ENCODE results near the gene MTARC2.

Gene MTARC2

DNA sequence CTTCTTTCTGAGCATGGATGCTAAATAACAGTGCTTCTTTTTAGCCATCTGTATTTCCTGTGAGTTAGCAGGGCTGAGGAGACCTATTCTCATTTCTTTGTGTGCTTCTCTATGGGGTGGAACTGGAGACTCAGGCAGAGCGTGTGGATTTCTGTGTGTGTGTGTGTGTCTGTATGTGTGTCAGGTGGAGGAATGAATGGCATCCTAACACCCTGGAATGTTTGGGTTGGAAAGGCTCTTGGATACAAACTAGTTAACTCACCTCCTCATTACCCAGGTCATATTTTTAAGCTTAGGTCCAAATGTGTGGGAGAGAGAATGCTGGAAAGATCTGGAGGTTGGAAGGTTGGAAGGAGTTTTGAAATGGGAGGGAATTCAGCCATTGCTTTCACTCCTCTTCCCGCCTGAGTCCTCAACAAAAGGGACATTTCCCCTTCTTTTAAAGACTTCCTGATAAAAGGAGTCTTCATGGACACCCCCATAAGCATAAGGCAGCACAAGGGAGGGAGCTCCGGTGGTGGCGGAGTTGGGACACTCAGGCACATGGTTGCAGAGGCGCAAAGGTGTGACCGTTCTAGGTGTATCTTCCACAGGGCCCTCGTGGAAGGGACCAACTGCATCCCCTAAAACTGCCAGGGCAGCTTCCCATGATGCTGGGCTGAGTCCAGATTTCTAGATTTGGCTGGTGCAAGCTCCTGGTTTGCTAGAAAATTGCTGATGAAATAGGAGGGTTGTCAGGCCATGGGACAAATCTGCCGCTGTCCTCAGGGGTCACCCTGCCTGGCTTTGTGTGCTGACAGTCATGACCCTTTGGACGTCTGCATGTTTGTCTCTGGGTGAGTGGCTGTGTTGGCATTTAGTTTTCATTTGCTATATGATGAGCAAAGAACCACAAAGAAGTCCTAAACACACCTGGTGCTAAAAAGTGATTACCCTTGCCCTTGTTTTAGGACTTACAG, 76.2 kb downstream of the MTARC2 start:
- TF ChIP-seq, protein P1, sequence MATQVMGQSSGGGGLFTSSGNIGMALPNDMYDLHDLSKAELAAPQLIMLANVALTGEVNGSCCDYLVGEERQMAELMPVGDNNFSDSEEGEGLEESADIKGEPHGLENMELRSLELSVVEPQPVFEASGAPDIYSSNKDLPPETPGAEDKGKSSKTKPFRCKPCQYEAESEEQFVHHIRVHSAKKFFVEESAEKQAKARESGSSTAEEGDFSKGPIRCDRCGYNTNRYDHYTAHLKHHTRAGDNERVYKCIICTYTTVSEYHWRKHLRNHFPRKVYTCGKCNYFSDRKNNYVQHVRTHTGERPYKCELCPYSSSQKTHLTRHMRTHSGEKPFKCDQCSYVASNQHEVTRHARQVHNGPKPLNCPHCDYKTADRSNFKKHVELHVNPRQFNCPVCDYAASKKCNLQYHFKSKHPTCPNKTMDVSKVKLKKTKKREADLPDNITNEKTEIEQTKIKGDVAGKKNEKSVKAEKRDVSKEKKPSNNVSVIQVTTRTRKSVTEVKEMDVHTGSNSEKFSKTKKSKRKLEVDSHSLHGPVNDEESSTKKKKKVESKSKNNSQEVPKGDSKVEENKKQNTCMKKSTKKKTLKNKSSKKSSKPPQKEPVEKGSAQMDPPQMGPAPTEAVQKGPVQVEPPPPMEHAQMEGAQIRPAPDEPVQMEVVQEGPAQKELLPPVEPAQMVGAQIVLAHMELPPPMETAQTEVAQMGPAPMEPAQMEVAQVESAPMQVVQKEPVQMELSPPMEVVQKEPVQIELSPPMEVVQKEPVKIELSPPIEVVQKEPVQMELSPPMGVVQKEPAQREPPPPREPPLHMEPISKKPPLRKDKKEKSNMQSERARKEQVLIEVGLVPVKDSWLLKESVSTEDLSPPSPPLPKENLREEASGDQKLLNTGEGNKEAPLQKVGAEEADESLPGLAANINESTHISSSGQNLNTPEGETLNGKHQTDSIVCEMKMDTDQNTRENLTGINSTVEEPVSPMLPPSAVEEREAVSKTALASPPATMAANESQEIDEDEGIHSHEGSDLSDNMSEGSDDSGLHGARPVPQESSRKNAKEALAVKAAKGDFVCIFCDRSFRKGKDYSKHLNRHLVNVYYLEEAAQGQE (IDR thresholded peaks at IDR 0.05; ENCODE audit: insufficient read depth in 1 of 2, low read depth in 2 of 2, low read length in 2 of 2): no peak
- TF ChIP-seq POLR2AphosphoS5 (IDR thresholded peaks at IDR 0.05; ENCODE audit: low read depth, low read length): no peak
- TF ChIP-seq TAF1 (IDR thresholded peaks at IDR 0.05; ENCODE audit: borderline replicate concordance, insufficient read depth, low read length): no peak
- TF ChIP-seq SIN3A (IDR thresholded peaks at IDR 0.05; ENCODE audit: borderline replicate concordance, insufficient read depth, low read length): no peak
- TF ChIP-seq FOXP2 (optimal IDR thresholded peaks at IDR 0.05; ENCODE audit: borderline replicate concordance, extremely low read depth, extremely low read length, insufficient read depth): no peak

DNA sequence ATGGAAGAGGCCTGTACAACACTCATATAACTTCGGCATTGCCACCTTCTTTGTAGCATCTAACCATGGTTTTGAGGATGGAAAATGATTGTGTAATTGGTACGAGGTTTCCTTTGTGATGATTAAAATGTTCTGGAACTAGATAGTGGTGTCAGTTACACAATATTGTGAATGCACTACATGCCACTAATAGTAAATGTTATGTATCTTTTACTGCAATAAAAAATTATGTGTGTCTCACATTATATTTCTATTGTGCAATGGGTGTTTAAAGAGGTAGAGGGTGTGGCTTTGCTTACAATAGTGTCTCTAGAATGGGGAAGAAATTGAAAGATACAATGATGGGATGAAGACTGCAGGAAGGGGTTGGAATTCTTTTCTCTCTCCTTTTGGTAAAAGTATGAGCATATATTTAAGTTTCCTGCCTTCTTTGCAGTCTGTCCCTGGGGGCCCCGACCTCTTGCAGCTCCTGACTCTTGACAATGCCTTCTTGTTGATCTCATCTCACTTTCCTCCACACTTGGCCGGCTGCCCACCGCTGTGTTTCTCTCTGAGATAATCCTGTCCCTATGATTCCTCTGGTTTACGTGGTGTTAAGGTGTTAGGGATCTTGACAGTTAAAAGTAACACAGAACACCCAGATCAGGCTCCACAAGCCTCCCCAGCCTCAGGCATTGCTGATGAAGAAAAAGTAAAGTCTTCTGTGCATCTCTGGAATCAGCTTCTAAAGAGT, 77.9 kb downstream of the MTARC2 start:
- TF ChIP-seq, protein P1 (IDR thresholded peaks at IDR 0.05; ENCODE audit: insufficient read depth in 1 of 2, low read depth in 2 of 2, low read length in 2 of 2): no peak
- TF ChIP-seq POLR2AphosphoS5 (IDR thresholded peaks at IDR 0.05; ENCODE audit: low read depth, low read length) (no peak), FOXP2 (optimal IDR thresholded peaks at IDR 0.05; ENCODE audit: borderline replicate concordance, extremely low read depth, extremely low read length, insufficient read depth) (no peak)

DNA sequence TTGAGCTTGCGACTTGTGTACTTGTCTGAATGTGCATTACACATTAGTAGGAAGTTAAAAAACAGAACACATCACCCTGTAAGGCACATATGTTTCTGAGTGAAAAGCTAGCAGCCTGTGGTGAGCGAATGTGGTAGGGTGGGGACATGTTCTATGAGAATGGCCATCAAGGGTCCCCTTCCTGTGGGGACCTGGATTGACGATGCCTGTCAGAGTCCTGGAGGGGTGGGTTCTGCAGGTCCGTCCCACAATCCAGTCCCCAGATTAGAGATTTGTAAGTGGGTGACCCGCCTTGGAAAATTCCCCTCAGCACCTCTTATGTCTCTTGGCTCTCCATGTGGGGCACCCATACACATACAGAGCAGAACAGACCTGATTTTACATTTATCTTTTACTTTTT, 78.6 kb downstream of the MTARC2 start:
- TF ChIP-seq, protein P1 (IDR thresholded peaks at IDR 0.05; ENCODE audit: insufficient read depth in 1 of 2, low read depth in 2 of 2, low read length in 2 of 2): no peak

DNA sequence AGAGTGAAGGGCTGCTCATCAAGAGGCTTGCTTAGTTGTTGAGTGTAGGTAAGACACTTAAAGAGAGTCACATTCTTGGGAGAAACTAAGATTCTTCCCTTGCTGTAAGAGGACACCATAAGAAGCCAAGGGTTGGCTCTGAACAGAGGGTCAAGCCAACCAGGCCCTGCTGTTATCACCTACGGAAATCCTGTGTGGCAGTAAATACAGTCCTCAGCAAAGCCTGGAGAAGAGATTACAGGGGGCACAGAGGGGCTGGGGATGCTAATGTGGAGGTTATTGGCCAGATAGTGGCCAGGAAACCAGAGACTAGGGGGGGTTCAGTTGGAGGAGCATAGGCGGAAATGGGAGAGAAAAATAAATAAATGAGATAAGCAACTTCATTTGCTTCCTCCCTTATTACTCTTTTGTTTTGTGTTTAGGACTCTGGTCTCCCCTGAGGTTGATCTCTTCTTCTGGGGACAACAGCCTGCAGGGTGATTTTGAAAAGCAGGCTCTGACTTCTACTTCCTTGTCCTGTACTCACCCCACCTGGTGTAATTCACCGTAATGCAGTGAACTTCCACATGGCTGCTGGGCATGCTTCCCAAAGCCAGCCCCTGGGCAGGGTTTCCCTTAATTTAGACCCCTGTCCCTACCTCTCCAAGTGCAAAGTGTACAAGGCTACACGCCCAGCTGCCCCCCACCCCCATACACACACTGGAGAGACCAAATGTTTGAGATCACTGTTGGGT, 79.5 kb downstream of the MTARC2 start:
- TF ChIP-seq FOXP2 (optimal IDR thresholded peaks at IDR 0.05; ENCODE audit: borderline replicate concordance, extremely low read depth, extremely low read length, insufficient read depth) (no peak), POLR2AphosphoS5 (IDR thresholded peaks at IDR 0.05; ENCODE audit: low read depth, low read length) (no peak), TAF1 (IDR thresholded peaks at IDR 0.05; ENCODE audit: borderline replicate concordance, insufficient read depth, low read length) (no peak), SIN3A (IDR thresholded peaks at IDR 0.05; ENCODE audit: borderline replicate concordance, insufficient read depth, low read length) (no peak)
- TF ChIP-seq, protein P1 (IDR thresholded peaks at IDR 0.05; ENCODE audit: insufficient read depth in 1 of 2, low read depth in 2 of 2, low read length in 2 of 2): no peak

Measured in PFSK-1 (cell line).